Subcutaneous adipose tissue (tissue), 4 donors: ENCODE data around the gene CRHBP. TPM values are rescaled to one million over a fixed set of nuclear protein-coding genes. Genes with fewer than 3 reads are reported as not detected.

Experiments used
- CTCF ChIP-seq: fragments of 450-650 bp; IDR thresholded peaks from one replicate; pipeline ENCODE4 v1.5.1; 2016; ENCODE audit warnings: low read depth, mild to moderate bottlenecking, control low read depth, antibody characterized with exemption, moderate library complexity
- total RNA-seq, 4 donors: library from RNA; depleted of rRNA; stranded (reverse); fragments of >200 nt; gene quantifications; one replicate each; pipeline ENCODE4 v1.1.0, GENCODE V29; 2016

Gene CRHBP
- total RNA-seq, 4 donors from 2014 or later = 2.0 to 16.4 (median 3.9) TPM

- TF ChIP-seq CTCF = no peak
Measured at GRCh38 chr5:76947082-76947503, 5.8 kb upstream of the CRHBP start.

- TF ChIP-seq CTCF = no peak
Measured at GRCh38 chr5:76953551-76954382, 922 bp downstream of the CRHBP start.

GRCh38 chr5:76954383-76954763 lies 1.5 kb downstream of the CRHBP start:
- TF ChIP-seq CTCF = no peak

GRCh38 chr5:76956033-76956432 lies 3.2 kb downstream of the CRHBP start:
- no peak for TF ChIP-seq CTCF

GRCh38 chr5:76958991-76959767 lies 6.3 kb downstream of the CRHBP start:
- TF ChIP-seq CTCF = no peak

- TF ChIP-seq CTCF = no peak
Measured at GRCh38 chr5:76960004-76960625, 7.3 kb downstream of the CRHBP start.

GRCh38 chr5:76964060-76964459 lies 11.2 kb downstream of the CRHBP start:
- no peak for TF ChIP-seq CTCF
